ENCODE measurements around the gene SAG.

Gene SAG

DNA sequence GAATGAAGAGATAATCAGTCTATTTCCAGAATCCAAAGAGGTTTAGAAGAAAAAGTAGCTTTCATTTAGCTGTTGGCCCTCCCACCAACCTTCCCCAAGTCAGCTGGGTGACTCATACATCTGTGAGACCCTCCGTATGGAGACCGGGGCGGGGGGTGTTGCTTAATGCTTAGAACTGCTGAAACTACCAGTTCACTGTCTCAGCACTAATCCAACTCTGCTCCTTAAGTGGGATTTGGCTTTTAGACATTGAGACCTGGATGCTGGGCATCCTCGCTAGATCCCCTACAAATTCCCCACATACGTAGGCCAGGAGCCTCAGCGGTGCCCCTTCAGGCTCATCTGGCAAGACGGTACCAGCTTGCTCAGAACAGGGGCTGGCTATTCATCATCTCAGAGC is at the start of gene SAG:
Gene SAG (plus strand): TSS at position 252 of the 400 bp plus-strand sequence. CDS start 1,374 bp downstream, outside the sequence.
- DNase-seq (ENCODE audit: extremely low read depth in 1 of 2, low read depth in 1 of 2) = no peak

DNA sequence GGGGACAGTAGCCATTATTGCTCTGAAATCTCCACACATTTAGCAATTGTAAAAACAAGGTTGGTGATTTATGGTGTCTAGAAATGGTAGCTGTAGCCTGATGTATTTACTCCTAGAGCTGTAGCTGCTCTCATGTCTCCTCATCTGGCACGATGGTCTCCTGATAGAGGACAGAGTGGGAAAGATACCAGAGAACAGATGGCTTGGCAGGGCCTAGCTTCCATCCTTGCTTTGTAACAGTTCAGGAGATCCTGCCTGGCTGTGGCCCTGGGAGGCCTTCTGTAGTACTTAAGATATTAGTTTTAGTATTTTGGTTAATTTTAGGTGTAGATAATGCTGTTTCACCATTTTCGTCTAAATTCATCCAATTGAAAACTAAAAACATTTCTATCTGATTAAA is 49.4 kb upstream of the SAG start:
- DNase-seq (ENCODE audit: extremely low read depth in 1 of 2, low read depth in 1 of 2) = no peak

DNA sequence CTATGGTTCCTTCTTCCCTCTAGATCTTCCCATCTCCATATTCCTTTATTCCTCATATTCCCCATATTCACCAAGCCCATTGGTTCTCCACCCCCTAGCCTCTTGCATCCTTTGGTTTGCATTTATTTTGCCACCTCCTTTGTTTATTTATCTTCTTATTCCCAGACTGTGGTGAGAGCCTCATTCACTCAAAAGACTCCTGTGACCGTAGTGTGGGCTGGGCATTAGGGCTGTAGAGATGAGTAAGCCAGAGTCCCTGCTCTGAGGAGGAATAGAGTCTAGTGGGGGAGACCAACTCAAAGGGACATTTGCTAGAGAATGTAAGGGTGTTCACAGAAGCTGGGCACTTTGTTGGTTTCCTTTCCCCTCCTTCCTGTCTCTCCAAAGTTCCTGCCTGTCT is 47.9 kb upstream of the SAG start:
- no peak for DNase-seq (ENCODE audit: extremely low read depth in 1 of 2, low read depth in 1 of 2)

DNA sequence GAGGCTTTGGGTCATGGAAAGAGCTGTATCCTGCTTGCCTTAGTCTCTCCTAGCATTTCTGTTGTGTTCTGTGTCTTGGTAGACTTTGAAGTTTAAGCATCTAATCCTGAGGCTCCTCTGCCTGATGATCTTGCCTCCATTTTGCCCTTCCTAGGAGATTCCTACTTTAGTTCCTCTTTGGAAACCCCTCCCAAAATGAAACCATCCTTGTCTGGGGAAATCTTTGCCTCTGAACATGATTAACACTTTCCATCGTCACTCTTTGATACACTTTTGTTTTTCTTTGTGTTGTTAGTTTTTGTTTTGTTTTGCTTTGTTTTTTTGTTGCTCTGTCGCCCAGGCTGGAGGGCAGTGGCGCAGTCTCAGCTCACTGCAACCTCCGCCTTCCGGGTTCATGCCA is 47.0 kb upstream of the SAG start:
- DNase-seq (ENCODE audit: extremely low read depth in 1 of 2, low read depth in 1 of 2) = no peak

DNA sequence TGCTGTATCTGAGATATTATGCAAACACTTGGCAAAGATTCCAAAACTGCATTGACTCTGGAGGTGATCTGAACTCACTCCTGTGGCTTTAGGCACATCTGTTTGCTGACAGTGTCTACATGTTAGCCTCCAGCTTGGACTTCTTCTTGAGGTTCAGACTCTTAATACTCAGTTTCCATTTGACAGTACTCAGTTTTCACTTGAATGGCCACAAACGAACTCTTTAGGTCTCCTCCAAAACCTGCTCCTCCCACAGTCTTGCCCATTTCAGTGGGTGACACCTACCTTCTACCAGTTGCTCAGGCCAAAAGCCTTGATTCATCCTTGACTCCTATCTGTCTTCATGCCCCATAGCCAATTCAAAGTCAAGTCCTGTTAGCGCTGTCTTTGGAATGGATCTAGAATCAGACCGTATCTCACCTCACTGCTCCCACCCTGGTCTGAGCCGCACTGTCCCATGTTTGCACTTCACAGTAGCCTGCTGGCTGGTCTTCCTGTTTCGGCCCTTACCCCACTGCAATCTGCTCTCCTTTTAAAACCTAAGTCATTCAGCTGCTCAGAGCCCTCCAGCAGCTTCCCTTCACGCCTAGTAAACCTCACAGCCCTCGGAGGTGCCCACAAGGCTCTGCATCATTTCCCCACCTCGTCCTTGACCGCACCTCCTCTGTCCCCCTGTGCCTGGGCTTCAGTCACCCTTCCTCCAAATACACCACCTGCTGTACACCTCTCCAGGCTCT is 45.6 kb upstream of the SAG start:
- no peak for DNase-seq (ENCODE audit: extremely low read depth in 1 of 2, low read depth in 1 of 2)

- no peak for DNase-seq (ENCODE audit: extremely low read depth in 1 of 2, low read depth in 1 of 2)
Observed at GRCh38 chr2:233262562-233262961, 45.1 kb upstream of the SAG start.

DNA sequence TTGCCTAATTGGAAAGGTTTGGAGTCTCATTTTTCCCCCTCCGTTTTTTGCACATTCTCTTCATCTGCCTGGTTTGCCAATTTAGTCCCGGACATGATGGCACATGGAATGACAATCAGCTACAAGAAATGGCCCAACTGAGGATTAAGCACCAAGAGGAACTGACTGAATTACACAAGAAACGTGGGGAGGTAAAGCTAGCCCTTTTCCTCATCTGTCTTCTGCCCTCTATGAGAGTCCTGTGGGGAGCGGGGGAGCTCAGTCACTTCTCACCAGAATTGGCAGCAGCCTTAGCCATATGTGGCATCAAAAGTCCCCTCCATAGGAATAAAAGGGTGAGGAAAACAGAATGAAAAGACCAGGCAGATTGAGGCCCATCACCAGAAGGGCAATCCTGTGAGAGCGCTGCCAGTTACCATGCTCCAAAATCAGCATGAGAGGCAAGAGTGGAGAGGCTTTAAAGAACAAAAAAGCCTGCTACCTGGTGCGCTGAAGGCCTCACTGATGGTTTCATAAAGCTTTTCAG is 44.5 kb upstream of the SAG start:
- DNase-seq (ENCODE audit: extremely low read depth in 1 of 2, low read depth in 1 of 2) = no peak

GRCh38 chr2:233264667-233265066 is 42.9 kb upstream of the SAG start:
- no peak for DNase-seq (ENCODE audit: extremely low read depth in 1 of 2, low read depth in 1 of 2)

- no peak for DNase-seq (ENCODE audit: extremely low read depth in 1 of 2, low read depth in 1 of 2)
Observed at GRCh38 chr2:233265899-233266431, 41.7 kb upstream of the SAG start.

GRCh38 chr2:233266481-233266880 is 41.1 kb upstream of the SAG start:
- no peak for DNase-seq (ENCODE audit: extremely low read depth in 1 of 2, low read depth in 1 of 2)

GRCh38 chr2:233267516-233268245 is 39.9 kb upstream of the SAG start:
- peak; percentile 53 to 75 for DNase-seq (ENCODE audit: extremely low read depth in 1 of 2, low read depth in 1 of 2)

GRCh38 chr2:233270366-233270765 is 37.2 kb upstream of the SAG start:
- DNase-seq (ENCODE audit: extremely low read depth in 1 of 2, low read depth in 1 of 2) = no peak

- DNase-seq (ENCODE audit: extremely low read depth in 1 of 2, low read depth in 1 of 2) = no peak
Observed at GRCh38 chr2:233270951-233271350, 36.7 kb upstream of the SAG start.

GRCh38 chr2:233271693-233272092 is 35.9 kb upstream of the SAG start:
- no peak for DNase-seq (ENCODE audit: extremely low read depth in 1 of 2, low read depth in 1 of 2)

- DNase-seq (ENCODE audit: extremely low read depth in 1 of 2, low read depth in 1 of 2) = peak in 1 of 2 donors; percentile 19
Observed at GRCh38 chr2:233273120-233273519, 34.5 kb upstream of the SAG start.

DNA sequence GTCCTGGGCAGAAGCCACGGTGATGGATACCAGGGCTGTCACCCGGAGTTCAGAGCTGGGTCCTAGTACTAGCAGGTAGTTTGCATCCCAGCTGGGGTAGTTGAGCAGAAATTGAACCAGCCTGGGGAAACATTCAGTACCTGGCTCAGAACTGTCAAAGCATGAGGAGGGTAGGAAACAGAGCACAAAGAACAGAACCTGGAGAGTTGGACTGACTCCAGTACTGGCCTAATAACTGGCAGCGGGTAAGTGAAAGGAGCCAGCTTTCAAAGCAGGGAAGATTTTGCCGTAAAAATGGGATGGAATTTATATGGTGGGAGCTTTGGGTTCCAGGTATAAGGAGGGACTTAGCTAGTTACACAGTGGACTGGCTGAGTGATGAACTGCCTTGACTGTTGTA is 32.4 kb upstream of the SAG start:
- DNase-seq (ENCODE audit: extremely low read depth in 1 of 2, low read depth in 1 of 2) = no peak

DNA sequence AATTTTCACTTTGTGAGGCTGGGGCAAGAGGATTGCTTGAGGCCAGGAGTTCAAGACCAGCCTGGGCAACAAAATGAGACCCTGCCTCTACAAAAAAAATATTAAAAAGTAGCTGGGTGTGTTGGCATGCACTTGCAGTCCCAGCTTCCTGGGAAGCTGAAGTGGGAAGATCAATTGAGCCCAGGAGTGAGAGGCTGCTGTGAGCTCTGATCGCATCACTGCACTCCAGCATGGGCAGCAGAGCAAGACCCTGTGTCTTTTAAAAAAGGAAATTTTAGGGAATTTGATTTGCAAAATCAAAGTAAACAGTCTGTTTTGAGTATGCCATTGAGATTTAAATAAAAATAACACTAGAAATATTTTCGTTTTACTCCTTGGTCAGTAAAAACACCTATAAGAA is 28.7 kb upstream of the SAG start:
- DNase-seq (ENCODE audit: extremely low read depth in 1 of 2, low read depth in 1 of 2) = no peak

GRCh38 chr2:233280114-233280693 is 27.4 kb upstream of the SAG start:
- no peak for DNase-seq (ENCODE audit: extremely low read depth in 1 of 2, low read depth in 1 of 2)

GRCh38 chr2:233281553-233281952 is 26.1 kb upstream of the SAG start:
- no peak for DNase-seq (ENCODE audit: extremely low read depth in 1 of 2, low read depth in 1 of 2)

GRCh38 chr2:233281992-233282603 is 25.5 kb upstream of the SAG start:
- no peak for DNase-seq (ENCODE audit: extremely low read depth in 1 of 2, low read depth in 1 of 2)

- DNase-seq (ENCODE audit: extremely low read depth in 1 of 2, low read depth in 1 of 2) = no peak
Observed at GRCh38 chr2:233285921-233286320, 21.7 kb upstream of the SAG start.

Measured in stimulated activated CD8-positive, alpha-beta memory T cell treated with anti-CD3 and anti-CD28 coated beads, Interleukin-7, amount 100 ng/mL, for 48 hours (primary cell).